Right atrium auricular region (tissue), 2 donors: ENCODE measurements around the gene HNRNPAB. TPM values are rescaled to one million over a fixed set of nuclear protein-coding genes. Genes with fewer than 3 reads are reported as not detected.

Experiments
- DNase-seq: peaks from one replicate; pipeline ENCODE4 v3.0.0-alpha.2; 2019; ENCODE audit warnings: low spot score
- H3K27ac ChIP-seq, 2 donors: fragments of 200-600 bp; sonication (generic); 1 replicate in 1 of 2; 2 replicates in 1 of 2; pipeline ENCODE4 v1.5.1; 2016 to 2019
- H3K27me3 ChIP-seq, 2 donors: fragments of 200-600 bp; sonication (generic); one replicate each; pipeline versions ENCODE4 v1.5.1 to v1.6.0; 2017 to 2019
- H3K36me3 ChIP-seq: fragments of 200-600 bp; sonication (generic); one replicate; pipeline ENCODE4 v1.5.1; 2016
- H3K4me1 ChIP-seq, 2 donors: fragments of 200-600 bp; sonication (generic); one replicate each; pipeline versions ENCODE4 v1.5.1 to v1.6.0; 2017 to 2019
- H3K4me3 ChIP-seq, 2 donors: fragments of 200-600 bp; sonication (generic); 1 replicate in 1 of 2; 2 replicates in 1 of 2; pipeline ENCODE4 v1.5.1; 2017 to 2019; ENCODE audit warnings: mild to moderate bottlenecking in 1 of 2, moderate library complexity in 1 of 2
- H3K9me3 ChIP-seq, 2 donors: fragments of 200-600 bp; sonication (generic); one replicate each; pipeline ENCODE4 v1.5.1; 2019
- total RNA-seq, 2 donors: library from RNA; depleted of rRNA; stranded (reverse); fragments of >200 nt; gene quantifications; one replicate each; pipeline ENCODE4 v1.1.0, GENCODE V29; 2016
- TF ChIP-seq, protein P1 (sequence below), 2 donors: fragments of 200-600 bp; sonication (generic); IDR thresholded peaks; one replicate each; pipeline ENCODE4 v1.5.1; 2019; ENCODE audit warnings: antibody characterized with exemption in 2 of 2

HNRNPAB gene
- total RNA-seq, 2 donors from 2014 or later = 62.4 to 69.1 TPM

DNA sequence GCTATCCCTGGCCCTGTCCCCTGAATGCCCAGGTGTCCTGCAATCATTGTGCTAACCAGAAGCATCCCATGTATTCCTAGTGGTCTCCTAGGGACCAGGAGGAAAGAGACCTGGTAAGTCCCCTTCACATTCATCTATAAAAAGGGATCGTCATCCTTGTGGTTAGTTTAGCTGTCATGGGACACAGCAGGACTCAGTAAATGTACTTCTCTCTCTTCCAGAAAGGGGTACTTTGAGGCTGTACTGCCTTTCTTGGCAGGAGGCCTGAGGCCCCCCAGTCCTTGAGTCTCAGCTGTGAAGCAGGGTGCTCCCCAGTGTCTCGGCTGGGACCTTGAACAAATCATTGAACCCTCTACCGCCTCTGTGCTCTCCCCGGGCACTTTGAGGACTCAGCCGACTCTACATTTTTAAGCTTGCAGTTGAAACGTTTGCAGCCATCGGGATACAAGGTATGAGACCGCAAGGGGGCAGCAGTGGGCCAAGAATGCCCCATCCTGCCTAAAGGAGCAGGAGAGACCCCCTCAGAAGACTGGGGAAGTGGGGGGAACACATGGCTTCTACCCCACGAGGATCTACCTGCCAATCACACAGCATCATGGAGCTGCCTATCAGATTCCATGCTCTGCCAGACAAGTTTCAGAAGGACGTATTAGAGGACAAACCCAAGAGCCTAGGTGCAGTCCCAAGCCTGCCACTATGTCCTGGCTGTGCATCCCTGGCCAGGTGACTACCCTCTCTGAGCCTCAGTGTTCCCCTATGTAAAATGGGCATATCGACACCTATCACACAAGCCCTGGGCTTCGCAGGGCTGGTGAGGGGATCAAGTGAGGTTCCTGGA is 30.6 kb downstream of the HNRNPAB start:
- peak overlapping the region in 1 of 2 donors; percentile 29 for H3K27ac ChIP-seq
- DNase-seq = peak; percentile 81
- H3K4me3 ChIP-seq = no peak overlapping the region
- H3K9me3 ChIP-seq = no peaks in the 10 kb centered on the region
- TF ChIP-seq, protein P1, sequence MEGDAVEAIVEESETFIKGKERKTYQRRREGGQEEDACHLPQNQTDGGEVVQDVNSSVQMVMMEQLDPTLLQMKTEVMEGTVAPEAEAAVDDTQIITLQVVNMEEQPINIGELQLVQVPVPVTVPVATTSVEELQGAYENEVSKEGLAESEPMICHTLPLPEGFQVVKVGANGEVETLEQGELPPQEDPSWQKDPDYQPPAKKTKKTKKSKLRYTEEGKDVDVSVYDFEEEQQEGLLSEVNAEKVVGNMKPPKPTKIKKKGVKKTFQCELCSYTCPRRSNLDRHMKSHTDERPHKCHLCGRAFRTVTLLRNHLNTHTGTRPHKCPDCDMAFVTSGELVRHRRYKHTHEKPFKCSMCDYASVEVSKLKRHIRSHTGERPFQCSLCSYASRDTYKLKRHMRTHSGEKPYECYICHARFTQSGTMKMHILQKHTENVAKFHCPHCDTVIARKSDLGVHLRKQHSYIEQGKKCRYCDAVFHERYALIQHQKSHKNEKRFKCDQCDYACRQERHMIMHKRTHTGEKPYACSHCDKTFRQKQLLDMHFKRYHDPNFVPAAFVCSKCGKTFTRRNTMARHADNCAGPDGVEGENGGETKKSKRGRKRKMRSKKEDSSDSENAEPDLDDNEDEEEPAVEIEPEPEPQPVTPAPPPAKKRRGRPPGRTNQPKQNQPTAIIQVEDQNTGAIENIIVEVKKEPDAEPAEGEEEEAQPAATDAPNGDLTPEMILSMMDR (IDR thresholded peaks at IDR 0.05) = peak; percentile 69 to 80
- H3K27me3 ChIP-seq = no peaks in the 10 kb centered on the region
- peaks cover 0 to 64% of the 10 kb centered on the region in 2 donors for H3K4me1 ChIP-seq
- H3K36me3 ChIP-seq = peaks cover 12% of the 10 kb centered on the region

DNA sequence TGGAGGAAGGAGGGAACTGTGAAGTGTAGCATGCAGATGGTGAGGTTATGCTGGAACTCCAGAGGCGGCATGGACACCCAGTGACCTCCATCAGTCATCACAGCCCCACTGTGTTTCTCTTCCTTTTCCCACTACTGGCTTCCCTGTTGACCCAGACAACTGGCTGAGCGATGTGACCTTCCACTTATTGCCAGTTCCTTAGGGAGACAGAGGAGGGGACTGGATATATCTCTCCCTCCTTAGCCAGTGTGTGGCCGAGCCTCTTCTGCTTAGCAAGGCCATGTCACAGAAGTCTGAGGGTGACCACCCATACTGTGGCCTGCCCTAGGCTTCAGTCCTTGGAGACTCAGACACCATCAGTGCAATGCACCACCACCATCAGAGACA is 31.2 kb downstream of the HNRNPAB start:
- TF ChIP-seq, protein P1 (IDR thresholded peaks at IDR 0.05) = no peak
- H3K4me1 ChIP-seq = peaks cover 0 to 64% of the 10 kb centered on the region in 2 donors
- H3K27ac ChIP-seq = no peak overlapping the region
- H3K36me3 ChIP-seq = peaks cover 7% of the 10 kb centered on the region
- H3K27me3 ChIP-seq = no peaks in the 10 kb centered on the region
- DNase-seq = no peak
- no peaks in the 10 kb centered on the region for H3K9me3 ChIP-seq
- H3K4me3 ChIP-seq = no peak overlapping the region

DNA sequence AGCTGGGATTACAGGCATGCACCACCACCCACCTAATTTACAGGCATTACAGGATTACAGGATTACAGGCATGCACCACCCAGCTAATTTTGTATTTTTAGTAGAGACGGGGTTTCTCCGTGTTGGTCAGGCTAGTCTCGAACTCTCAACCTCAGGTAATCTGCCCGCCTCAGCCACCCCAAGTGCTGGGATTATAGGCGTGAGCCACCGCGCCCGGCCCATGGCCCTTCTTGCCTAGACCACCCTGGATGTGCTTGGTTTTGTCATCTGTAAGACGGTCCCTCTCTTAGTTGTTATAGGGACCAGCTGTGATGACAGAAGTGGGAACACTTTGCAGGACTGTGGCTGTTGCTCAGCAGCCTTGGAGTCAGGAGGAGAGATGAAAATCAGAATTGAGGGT is 31.8 kb downstream of the HNRNPAB start:
- Histone ChIP-seq H3K27ac (peak overlapping the region; percentile 44 to 63), H3K27me3 (no peaks in the 10 kb centered on the region), H3K4me3 (no peak overlapping the region), H3K36me3 (peaks cover 1% of the 10 kb centered on the region), H3K9me3 (no peaks in the 10 kb centered on the region), H3K4me1 (peaks cover 0 to 64% of the 10 kb centered on the region in 2 donors)
- no peak for DNase-seq
- TF ChIP-seq, protein P1 (IDR thresholded peaks at IDR 0.05) = no peak

DNA sequence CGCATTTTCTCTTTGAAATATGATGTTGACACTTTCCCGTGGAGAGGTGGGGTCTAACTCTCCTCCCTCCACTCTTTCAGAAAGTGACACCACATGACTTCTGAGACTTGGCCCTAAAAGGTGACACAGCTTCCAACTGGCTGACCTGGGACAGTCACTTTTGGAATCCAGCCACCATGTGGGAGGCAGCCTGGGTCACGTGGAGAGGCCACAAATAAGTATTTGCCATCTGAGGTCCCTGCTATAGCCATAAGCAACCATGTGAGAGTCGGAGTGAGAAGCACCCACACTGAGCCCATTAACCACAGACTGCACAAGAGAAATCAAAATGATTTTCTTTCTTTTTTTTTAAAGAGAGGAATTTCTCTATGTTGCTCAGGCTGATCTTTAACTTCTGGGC is 32.3 kb downstream of the HNRNPAB start:
- H3K27ac ChIP-seq = peak overlapping the region; percentile 63 to 86

DNA sequence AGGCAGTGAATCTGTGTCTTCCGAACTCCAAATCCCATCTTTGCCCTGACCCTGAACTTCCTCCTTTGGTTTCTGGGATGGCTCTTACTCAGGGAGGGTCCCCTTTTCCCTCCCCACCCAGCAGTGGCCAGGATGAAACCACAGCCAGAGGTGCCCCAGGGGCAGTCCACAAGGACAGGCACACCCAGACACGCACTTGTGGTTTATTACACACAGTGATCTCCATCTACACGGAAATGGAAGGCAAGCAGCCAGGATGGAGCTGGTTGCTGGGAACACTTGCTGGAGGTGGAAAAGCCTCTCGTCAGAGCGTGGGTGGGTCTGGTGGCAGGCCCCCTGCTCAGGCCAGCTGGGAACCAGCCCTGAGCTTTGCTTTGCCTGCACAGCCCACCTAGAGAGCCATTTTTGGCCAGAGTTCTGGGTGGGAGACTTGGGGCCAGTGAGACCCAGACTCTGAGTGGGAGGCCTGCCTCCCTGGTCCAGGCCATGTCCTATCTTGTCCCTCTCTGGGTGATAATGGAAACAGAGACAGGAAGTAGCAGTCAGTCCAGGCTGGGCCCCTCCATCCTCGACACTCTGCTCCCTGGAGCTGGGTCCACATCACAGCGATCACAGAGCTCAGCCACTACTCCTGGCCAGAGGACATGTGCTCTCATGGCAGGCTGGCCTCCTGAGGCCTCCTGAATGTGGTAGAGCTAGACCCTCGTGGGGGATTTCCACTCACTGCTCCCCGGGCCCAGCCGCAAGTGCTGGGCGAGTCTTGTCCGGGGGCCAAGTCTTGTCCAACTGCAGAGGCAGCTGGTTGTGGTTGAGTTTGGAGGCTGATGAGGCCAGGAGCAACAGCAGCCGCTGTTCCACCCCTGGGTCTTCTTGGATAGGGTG is 33.3 kb downstream of the HNRNPAB start:
- peaks cover 0 to 68% of the 10 kb centered on the region in 2 donors for H3K4me1 ChIP-seq
- no peaks in the 10 kb centered on the region for H3K27me3 ChIP-seq
- H3K27ac ChIP-seq = peak overlapping the region in 1 of 2 donors; percentile 86
- H3K4me3 ChIP-seq = no peak overlapping the region
- no peaks in the 10 kb centered on the region for H3K36me3 ChIP-seq
- H3K9me3 ChIP-seq = no peaks in the 10 kb centered on the region
- TF ChIP-seq, protein P1 (IDR thresholded peaks at IDR 0.05) = no peak
- no peak for DNase-seq

More for the DNA sequence above, 32.3 kb downstream of the HNRNPAB start:
- DNase-seq = peak; percentile 73
- Histone ChIP-seq H3K4me3 (no peak overlapping the region), H3K9me3 (no peaks in the 10 kb centered on the region), H3K4me1 (peaks cover 0 to 64% of the 10 kb centered on the region in 2 donors), H3K36me3 (no peaks in the 10 kb centered on the region), H3K27me3 (no peaks in the 10 kb centered on the region)
- TF ChIP-seq, protein P1 (IDR thresholded peaks at IDR 0.05) = no peak
